AG04450 (cell line): ENCODE measurements around the gene EMX2. TPM values are rescaled to one million over a fixed set of nuclear protein-coding genes. Genes with fewer than 3 reads are reported as not detected.

Source experiments
- CTCF ChIA-PET: fragments of 300-600, 350-600 bp; formaldehyde crosslinking; extraction: SDS; loops from one replicate; lab custom pipeline; 2022; ENCODE audit warnings: antibody characterized with exemption, inconsistent platforms; lab: Charles Lee
- POLR2A ChIA-PET: fragments of 350-600 bp; formaldehyde crosslinking; extraction: SDS; loops from one replicate; lab custom pipeline; 2021; ENCODE audit warnings: antibody characterized with exemption, inconsistent platforms; lab: Yijun Ruan, JAX
- DNase-seq: peaks from one replicate; pipeline ENCODE4 v3.0.0-alpha.2; 2011; ENCODE audit warnings: low read depth, low spot score
- H3K27ac ChIP-seq: one replicate; pipeline ENCODE4 v1.5.1; 2012; ENCODE audit warnings: low read depth, low read length, control low read depth
- H3K27me3 ChIP-seq: one replicate; pipeline ENCODE4 v1.6.0; 2012; ENCODE audit warnings: low read length; ENCODE audit not compliant: control insufficient read depth, insufficient read depth
- H3K4me3 ChIP-seq: 2 replicates; pipeline ENCODE4 v1.5.1; 2011; ENCODE audit warnings: mild to moderate bottlenecking, low read depth, low read length, control low read depth
- H3K9me3 ChIP-seq: 2 replicates; pipeline ENCODE4 v1.5.1; 2012; ENCODE audit warnings: low read length; ENCODE audit not compliant: control insufficient read depth, insufficient read depth
- CTCF ChIP-seq: IDR thresholded peaks from 2 replicates; pipeline ENCODE4 v1.5.1; 2011; ENCODE audit warnings: low read depth, low read length, control low read depth, inconsistent platforms
- polyA plus RNA-seq: library from polyadenylated mRNA; depleted of rRNA; stranded (reverse); fragments of >200 nt; gene quantifications from 2 replicates; pipeline ENCODE4 v1.2.3, GENCODE V29; 2011

The EMX2 gene
- polyA plus RNA-seq, 1 experiment: not detected

- DNase-seq: no peak
- ChIA-PET POLR2A (no interaction called here), CTCF (interaction anchor here (1.1 to 5.5 kb wide), 3 partner anchors 743 to 960 kb away, joined by 3 to 150 read pairs (median 89); no protein-coding TSS in a partner anchor)
- no peak overlapping the region for H3K4me3 ChIP-seq
- no peaks in the 10 kb centered on the region for H3K27me3 ChIP-seq
- no peaks in the 10 kb centered on the region for H3K9me3 ChIP-seq
- TF ChIP-seq CTCF: no peak
- H3K27ac ChIP-seq: no peak overlapping the region
Observed at GRCh38 chr10:117499248-117500105, 43.1 kb upstream of the EMX2 start.

- no peak overlapping the region for H3K4me3 ChIP-seq
- CTCF ChIA-PET: no interaction called here
Observed at GRCh38 chr10:117500456-117500855, 42.1 kb upstream of the EMX2 start.

GRCh38 chr10:117501460-117502035 is 41.0 kb upstream of the EMX2 start:
- Histone ChIP-seq H3K27ac (no peak overlapping the region), H3K9me3 (no peaks in the 10 kb centered on the region), H3K27me3 (no peaks in the 10 kb centered on the region), H3K4me3 (no peak overlapping the region)
- ChIA-PET CTCF (interaction anchor here (0.6 to 0.7 kb wide), 2 partner anchors 59 to 680 kb away, joined by 3 to 7 read pairs; no protein-coding TSS in a partner anchor), POLR2A (no interaction called here)
- DNase-seq: no peak
- no peak for TF ChIP-seq CTCF

More at GRCh38 chr10:117500456-117500855, 42.1 kb upstream of the EMX2 start:
- TF ChIP-seq CTCF: no peak
- DNase-seq: no peak
- Histone ChIP-seq H3K27me3 (no peaks in the 10 kb centered on the region), H3K27ac (no peak overlapping the region), H3K9me3 (no peaks in the 10 kb centered on the region)
- POLR2A ChIA-PET: no interaction called here

GRCh38 chr10:117502421-117503243 is 39.9 kb upstream of the EMX2 start:
- ChIA-PET POLR2A (no interaction called here), CTCF (interaction anchor here (0.7 kb wide), 1 partner anchor 60 kb away, joined by 3 read pairs; no protein-coding TSS in a partner anchor)
- no peak overlapping the region for H3K4me3 ChIP-seq
- no peak overlapping the region for H3K27ac ChIP-seq
- no peaks in the 10 kb centered on the region for H3K27me3 ChIP-seq
- no peak for DNase-seq
- no peaks in the 10 kb centered on the region for H3K9me3 ChIP-seq
- TF ChIP-seq CTCF: no peak
